HG03159 (cell line): ENCODE results near the gene ASB13.
A peak's percentile ranks its signal among the peaks of the same experiment; 100 is the strongest.

Experiments used
- ATAC-seq: cut with Tn5 transposase; IDR thresholded peaks from one replicate; pipeline ENCODE4 v1.9.1; 2021; ENCODE audit warnings: mild to moderate bottlenecking, moderate library complexity; ENCODE audit not compliant: unreplicated experiment

The ASB13 gene, protein sequence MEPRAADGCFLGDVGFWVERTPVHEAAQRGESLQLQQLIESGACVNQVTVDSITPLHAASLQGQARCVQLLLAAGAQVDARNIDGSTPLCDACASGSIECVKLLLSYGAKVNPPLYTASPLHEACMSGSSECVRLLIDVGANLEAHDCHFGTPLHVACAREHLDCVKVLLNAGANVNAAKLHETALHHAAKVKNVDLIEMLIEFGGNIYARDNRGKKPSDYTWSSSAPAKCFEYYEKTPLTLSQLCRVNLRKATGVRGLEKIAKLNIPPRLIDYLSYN

DNA sequence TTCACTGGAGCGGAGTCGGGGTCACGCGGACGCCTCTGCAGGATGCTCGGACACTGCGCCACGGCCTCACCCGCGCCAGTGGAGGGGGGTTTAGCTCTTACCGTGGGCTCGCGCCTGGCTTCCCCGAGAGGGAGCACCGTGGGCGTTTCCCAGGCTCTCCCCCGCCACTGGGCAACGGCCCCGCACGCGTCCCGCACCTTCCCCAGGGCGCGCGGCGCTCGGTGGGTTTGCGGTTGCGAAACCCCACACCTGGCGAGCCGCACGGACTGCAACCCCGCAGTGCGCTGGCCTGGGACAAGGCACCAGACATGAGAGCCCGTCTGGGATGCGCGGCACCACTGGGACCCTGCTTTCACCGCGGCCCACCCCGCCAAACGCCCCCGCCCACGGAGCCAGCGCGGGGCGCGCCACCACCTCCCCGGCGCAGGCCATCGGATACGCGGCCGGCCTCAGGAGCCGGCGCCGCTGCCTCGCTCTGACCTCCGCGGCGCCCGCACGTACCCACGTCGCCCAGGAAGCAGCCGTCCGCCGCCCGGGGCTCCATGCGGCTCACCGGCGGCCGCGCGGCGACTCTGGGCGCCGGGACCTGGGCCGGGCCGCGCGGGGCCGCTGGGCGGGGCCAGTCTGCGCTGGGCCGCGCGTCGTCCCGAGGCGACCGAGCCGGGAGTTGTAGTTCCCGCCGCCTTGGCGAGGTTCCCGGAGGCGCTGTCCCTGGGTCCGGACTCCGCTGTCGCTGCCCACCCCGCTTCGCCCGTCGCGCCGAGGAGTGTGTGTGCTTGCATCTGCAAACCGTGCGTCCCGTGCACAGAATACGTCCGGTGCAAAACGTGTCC is at the start of gene ASB13:
ASB13 (minus strand) TSS at position 588 of the 833 bp plus-strand sequence; CDS start at position 544, 44 bp downstream.
- peak; percentile 47 for ATAC-seq

DNA sequence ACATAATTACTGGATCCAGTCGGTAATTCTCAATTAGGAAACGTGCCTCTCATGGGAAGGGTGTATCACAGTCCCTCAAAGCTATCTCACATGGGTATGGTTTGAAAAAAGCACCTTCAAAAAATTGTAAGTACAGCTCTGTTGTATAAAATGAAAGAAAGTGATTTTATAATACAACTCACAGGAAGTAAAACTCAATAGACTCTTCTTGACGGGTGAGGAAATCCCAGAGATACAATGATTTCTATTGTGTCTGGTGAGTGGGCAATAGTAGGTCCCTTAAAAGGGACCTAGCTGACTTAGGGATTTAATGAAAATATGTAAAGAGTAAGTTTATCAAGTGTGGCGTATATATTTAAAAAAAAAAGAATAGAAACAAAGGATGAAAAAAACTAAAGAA is 45.2 kb upstream of the ASB13 start:
- ATAC-seq: no peak

DNA sequence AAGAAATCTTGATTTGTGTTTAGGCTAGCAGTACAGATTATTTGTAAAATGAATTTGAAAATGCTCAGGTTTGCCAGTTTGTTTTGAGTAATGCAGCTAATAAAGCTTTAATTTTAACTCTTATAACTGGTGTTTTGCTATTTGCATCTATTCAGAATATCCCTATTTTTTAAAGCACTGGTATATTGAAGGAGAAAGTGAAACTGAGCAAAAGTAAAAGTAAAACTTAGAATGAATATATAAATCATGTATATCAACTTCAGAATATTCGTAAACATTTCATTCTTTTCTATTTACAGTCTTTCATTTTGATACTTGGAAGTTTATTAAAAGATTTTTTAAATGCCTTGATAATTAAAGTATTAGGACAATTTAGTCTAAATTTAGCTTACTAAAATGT is 44.5 kb upstream of the ASB13 start:
- ATAC-seq: no peak

DNA sequence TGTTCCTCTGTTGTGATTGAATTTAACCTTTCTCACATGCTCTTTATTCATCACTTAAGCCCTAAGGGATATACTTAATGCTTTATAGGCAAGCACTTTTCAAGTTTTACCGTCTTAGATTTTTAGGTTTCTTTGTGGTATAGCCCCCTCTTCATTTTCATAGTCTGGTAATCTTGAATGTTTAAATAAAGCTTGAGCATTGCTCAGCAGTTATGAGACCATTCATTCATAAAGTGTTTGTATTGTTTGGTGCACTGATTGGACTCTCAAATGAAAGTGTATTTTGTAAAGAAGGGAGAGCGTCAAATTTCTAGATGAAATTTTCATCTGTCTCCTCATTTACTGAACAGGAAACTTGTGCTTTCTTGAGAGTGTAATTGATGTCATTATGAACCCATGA is 43.5 kb upstream of the ASB13 start:
- ATAC-seq: no peak

DNA sequence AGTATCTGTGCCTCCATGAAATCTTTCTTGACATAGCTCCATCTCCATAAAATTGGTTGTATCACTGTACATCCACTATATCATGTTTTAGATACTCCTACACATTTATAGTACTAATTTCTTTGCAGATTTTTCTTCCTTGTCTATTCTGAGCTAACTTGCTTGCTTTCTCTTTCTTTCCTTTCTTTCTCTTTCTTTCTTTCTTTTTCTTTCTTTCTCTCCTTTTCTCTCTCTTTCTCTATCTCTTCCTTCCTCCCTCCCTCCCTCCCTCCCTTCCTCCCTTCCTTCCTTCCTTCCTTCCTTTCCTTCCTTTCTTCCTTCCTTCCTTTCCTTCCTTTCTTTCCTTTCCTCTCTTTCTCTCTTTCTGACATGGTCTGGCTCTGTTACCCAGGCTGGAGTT is 42.0 kb upstream of the ASB13 start:
- ATAC-seq: no peak

DNA sequence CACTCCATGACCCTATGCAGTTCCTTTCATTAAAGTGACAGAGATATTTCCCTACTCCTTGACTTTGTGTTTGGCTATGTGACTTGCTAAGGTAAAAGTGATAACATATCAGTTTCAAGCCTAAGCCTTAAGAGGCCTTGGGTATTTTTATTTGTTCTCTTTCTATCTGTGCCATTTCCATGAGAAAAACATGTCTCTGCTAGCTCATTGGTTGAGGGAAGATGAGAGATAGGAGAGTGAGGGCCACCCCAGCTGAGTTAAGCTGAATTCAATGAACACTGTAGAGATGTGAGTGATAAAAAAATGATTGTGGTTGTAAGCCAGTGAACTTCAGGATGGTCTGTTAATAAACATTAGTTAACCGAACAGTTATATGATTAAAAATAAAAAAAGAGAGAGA is 31.7 kb upstream of the ASB13 start:
- no peak for ATAC-seq

DNA sequence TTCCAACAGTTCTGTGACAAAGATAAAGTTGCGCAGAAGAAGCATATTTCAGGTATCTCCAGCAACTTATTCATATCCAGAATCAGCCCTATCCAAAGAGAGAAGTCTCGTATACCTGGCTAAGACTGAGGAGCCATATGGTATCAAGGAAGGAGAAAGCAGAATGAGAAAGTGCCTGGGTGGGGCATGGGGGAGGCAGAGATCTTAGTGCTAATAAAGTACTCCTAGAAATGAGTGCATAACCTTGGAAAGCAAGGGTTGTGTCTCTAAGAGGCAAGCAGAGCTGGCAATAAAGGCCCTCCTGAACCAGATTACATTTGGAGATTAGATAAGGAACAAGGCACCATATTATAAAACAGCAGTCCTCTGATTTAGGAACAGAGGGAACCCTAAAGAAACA is 30.9 kb upstream of the ASB13 start:
- no peak for ATAC-seq

DNA sequence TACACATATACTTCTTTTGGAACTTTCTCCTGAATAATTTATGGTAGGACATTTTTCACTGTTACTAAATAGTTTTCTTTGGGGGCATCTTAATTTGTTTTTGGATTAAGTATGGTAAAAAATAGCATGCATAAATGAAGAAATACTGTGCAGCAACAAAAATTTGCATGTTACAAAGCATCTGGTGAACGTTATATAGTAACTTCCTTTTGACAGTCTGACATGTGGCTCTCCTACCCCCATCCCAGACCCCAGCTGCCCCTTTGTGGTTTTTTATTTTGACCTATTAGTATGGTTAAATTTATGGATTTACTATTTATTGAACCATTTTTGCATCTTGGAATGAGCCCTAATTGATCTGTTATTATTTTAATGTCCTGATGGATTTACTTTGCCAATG is 28.2 kb upstream of the ASB13 start:
- no peak for ATAC-seq

DNA sequence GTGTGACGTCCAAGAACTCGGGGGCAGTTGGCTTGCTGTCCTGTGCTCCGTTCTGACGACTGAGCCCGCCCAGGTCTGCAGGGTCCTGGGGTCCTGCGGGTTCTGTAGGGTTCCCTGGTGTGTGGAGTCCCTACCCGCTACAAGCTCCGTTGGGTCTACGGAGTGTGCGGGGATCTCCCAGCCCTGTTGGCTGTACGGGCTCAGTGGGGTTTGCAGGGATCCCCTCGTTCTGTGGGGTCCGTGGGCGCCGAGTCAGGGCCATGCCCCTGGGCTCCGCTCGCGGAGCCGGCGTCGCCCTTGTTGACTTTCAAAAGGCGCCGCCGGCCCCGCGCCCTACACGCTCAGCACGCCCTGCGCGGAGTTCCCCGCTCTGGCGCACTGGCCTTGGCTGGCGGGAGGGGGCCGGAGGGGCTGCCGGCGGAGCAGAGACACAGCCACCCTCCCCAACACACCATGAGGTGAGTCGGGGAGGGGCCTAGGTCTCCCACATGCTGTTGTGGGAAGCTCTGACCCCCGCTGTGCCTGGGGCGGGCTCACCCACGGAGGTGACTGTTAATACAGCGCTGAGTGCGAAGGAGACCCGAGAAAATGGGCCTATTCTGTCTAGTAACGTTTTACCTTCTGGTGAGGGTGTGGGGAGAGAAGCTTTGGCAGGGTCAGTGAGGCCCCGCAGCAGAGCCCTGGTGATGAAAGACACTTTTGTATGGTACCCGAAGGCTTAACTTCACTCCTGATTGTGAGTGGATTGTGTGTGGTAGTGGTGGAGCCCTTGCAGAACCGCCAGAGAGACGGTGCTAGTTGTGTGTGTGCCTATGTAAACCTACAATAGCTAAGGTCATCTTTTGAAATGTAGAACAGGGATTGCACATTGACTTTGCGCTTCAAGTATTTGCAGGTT is 26.3 kb upstream of the ASB13 start:
- peak; percentile 80 for ATAC-seq

DNA sequence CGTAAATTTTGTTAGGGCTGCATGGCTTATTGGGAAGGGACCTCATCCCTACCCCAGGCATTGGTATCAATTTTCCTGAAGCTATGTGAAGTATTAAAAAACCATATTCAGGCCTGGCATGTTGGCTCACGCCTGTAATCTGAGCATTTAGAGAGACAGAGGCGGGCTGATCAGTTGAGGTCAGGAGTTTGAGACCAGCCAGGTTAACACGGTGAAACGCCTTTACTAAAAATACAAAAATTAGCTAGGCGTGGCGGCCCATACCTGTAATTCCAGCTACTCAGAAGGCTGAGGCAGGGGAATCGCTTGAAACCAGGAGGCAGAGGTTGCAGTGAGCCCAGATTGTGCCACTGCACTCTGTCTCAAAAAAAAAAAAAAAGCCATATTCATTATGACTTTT is 25.4 kb upstream of the ASB13 start:
- ATAC-seq: no peak

DNA sequence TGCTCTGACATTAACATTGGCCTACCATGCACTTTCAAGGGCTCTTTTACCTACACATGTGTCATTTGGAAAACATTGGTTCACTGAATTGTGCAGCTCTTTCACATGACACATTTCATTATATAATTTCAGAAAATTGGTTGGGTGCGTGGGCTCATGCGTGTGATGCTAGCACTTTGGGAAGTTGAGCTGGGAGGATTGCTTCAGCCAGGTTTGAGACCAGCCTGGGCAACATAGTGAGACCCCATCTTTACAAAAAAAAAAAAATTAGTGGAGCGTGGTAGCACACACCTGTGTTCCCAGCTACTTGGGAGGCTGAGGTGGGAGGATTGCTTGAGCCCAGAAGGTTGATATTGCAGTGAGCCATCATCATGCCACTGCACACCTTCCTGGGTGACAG is 22.2 kb upstream of the ASB13 start:
- no peak for ATAC-seq

DNA sequence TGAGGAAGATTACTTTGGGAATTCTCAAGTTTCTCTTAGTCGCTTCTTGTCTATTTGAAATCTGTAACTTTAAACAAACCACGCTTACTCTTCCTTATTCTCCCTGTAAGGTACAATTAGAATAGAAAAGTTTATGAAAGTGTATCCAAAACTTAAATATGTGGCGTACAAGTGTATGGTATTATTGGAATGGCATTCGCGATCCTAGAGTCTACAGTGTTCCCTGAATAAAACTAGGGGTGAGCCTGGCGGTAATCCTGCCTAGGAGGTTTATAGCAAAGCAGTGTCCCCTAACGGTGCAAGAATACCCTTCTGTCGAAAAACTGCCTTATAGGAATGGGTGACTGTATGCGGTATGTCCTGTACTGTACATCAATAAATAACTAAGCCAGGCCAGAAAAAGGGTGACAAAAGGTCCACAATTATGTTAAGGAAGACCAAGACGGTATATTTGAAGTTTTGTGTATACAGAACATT is 19.4 kb upstream of the ASB13 start:
- ATAC-seq: no peak

DNA sequence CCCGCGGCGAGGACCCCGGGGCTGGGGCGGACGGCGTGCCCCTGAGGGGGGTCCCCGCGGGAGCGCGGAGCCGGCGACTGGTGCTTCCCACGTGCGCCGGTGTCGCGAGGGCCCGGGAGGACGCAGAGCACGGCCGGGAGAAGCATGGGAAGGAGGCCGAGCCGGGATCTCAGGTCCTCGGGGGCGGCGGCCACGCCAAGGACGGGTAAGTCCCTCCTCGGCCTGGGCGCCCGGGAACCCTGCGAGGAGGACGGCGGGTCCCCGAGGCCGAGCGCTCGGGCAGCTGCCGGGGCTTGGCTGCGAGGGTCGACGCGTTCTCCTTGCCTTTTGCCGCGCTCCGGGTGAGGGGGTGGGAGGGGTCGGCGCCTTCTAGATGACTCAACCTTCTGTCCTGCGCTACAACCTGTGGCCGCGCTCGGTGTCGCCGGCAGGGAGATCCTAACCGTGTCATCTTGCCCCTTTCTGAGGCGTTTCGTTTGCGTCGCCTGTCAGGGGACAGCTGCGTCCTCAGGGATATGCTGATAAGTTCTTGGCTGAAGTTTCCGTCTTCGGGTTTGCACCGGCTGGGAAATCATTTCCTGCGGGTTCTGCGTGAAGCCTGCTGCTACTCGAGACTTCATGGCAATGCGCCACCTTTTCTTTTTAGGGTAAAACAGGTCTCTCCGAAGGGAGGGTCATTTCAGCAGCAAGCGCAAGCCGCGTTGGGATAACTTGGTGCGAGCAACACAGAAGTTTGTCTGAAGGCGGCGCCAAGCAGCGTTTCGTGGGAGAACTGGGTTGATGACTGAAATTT is 18.8 kb upstream of the ASB13 start:
- peak; percentile 59 for ATAC-seq

DNA sequence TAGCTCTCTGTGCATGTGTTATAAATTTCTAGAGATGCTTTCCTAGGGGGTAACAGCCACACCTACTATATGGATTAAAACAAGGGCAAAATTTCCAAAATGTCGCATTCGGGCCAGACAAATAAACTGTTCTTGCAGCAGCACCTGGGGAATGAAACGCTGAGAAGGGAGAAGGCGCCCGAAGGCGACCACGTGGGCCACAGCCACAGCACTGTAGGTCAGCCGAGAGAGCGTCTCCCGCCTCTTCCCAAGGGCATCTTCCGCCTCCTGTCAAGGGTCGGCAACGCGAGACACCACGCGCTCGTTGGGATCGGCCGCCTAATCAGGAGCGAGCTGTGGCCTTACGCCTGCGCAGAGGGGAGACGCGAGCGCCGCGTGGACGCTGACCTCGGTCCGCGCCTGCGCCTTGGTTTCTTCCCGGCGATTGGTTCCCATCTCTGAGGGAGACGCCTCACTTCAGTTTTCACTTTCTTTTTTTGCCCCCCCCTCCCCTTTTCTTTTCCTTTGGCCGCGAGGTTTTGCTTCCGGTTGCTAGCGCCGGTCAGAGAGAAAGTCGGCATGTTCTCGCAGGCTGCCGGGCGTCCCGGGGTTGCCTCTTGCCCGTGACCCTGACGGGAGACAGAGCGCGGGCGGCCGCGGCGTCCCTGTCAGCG is 18.0 kb upstream of the ASB13 start, which contains the start of gene TASOR2:
TASOR2 (plus strand) TSS at position 521 of the 653 bp plus-strand sequence. CDS start 35,805 bp downstream, outside the sequence.
- ATAC-seq: peak; percentile 79

DNA sequence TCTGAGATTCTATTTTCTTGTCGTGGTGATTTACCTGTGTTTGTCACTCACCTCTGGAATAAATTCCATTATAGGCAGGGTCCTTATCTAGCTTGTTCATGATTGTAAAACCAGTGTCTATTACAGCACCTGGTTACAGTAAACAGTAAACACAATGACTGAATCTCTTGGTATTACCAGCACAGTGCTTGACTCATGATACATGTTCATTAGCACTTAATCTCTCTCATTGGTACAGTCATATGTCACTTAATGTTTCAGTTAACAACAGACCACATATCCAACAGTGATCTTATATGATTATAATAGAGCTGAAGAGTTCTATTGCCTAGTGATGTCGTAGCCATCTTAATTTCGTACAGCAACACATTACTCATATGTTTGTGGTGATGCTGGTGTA is 16.7 kb upstream of the ASB13 start:
- ATAC-seq: no peak

DNA sequence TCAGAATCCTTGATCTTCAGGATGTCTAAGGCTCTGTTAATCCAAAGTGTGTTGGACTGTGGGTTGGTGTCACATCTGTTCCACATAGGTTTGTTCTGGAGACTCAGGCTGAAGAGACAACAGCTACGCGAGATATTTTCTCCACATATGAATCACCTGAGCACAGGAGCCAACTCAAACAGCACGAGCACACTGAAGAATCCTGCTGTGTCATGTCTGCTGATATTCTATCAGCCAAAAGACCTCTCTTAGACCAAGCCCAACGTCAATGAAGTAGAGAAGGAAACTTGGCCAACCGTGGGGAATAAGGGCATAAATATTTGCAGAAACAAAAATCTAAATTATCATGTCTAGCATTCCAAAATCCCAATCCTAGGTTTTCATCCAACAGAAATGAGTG is 15.5 kb upstream of the ASB13 start:
- no peak for ATAC-seq

DNA sequence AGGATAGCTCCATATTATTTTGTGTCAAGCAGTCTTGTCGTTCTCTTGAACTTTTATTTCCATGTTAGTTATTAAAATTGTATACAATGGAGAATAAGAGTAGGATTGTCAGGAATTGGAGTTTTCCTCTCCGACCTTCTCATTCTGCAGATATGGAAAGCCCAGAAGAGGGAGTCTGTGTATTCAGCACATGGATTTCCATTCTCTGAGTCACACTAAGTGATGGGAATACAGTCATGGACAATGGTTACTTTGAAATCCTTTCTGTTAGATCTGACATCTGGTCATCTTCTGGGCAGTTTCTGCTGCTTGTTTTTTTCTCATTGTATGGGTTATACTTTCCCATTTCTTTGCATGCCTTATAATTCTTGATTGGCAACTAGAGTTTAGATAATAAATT is 13.2 kb upstream of the ASB13 start:
- ATAC-seq: no peak

DNA sequence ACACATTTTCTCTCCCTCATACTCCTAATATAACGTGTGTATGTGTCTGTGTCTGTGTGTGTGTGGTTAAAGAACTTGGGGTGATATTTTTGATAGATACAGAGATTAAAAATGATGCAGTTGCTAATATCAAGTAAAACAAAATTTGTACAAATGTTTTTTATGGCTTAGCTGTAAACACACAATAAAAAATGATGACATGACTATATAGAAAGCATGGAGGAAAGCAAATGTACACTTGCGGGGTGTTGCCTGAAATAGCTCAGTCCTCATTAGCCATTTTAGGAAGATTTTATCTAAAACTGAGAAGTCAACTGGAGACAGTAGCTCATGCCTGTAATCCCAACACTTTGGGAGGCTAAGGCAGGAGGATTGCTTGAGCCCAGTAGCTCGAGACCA is 12.6 kb upstream of the ASB13 start:
- ATAC-seq: no peak

DNA sequence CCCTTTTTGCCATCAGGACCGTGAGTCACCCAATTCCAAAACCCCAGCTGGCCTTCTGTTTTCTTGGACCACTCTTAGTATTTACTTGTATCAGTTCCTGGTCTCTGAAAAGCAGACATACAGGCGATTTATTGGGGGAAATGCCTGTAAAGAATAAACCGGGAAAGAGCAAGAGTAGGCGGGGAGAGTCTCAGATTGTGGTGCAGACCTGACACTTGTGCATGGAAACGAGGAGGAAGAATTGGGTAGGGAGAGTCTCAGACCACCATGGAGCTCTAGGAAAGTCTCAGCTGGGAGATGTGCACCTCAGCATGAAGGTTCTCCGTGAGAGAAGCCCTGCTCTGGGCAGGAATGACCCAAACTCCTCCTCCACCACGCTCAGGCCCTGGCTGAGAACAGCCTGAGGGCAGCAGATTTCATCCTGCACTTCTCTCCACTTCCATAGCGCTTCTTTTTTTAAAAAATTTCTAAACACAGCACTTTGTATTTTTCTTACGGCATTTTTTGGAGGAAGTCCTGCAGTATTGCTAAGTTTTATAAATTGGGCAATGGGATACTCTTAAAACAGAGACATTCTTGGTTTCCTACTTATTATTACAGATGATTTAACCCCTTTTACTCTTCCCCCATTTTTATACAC is 12.1 kb upstream of the ASB13 start:
- no peak for ATAC-seq
